Keratinocyte (primary cell): Measurements from ENCODE around the gene CBFA2T3.
A peak's percentile ranks its signal among the peaks of the same experiment; 100 is the strongest.

Experiments
- CTCF ChIP-seq, 3 experiments: IDR thresholded peaks in 1 of 3; conservative IDR thresholded peaks in 1 of 3; optimal IDR thresholded peaks in 1 of 3; 2 replicates in 2 of 3; 3 replicates in 1 of 3; pipeline versions ENCODE3 to v1.5.1; 2011; ENCODE audit warnings: low read length in 3 of 3, mild to moderate bottlenecking in 3 of 3, moderate library complexity in 2 of 3, control low read depth in 1 of 3, inconsistent platforms in 1 of 3; ENCODE audit not compliant: insufficient read depth in 2 of 3; ENCODE audit errors: extremely low read depth in 1 of 3
- EZH2 ChIP-seq: IDR thresholded peaks from one replicate; pipeline ENCODE4 v1.6.1; 2012; ENCODE audit warnings: inconsistent platforms, mild to moderate bottlenecking, low read length, moderate library complexity

DNA sequence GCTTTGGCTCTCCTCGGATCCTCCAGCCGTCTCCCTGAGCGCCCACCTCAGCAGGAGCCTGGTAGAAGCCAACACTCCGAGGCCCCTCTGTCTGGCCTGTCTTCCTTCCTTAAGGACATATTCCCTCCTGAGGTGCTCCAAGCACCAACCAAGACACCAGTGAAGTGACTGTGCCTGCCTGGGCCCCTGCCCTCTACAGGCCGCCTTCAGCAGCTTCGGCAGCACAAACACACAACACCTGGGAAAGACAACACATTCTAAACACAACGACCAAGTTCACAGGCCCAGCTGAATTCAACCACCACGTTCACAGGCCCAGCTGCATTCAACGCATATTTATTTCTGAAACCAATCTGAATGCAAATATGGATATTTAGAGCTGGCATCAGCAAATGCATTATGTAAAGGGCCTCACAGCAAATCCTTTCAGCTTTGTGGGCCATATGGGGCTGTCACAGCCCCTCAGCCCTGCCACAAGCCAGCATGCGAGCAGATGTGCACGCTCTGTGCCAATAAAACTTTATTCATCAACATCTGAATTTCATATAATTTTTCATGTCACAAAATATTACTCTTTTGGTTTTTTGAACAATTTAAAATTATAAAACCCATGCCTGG lies 132.5 kb downstream of the CBFA2T3 start:
- TF ChIP-seq CTCF (optimal IDR thresholded peaks at IDR 0.05 in 1 of 3, IDR thresholded peaks at IDR 0.05 in 1 of 3, conservative IDR thresholded peaks at IDR 0.05 in 1 of 3; ENCODE audit: extremely low read depth in 1 of 3, insufficient read depth in 2 of 3, low read length in 3 of 3) (peak; percentile 15 to 37 (median 19)), EZH2 (no peak)
